H1 (cell line): ENCODE results near the gene MRPL50. TPM values are rescaled to one million over a fixed set of nuclear protein-coding genes. Genes with fewer than 3 reads are reported as not detected.

Source experiments
- CTCF ChIA-PET: fragments of 300-600 bp; sonication (Branson Sonifier 250); formaldehyde crosslinking; loops from one replicate; lab custom pipeline; 2021; ENCODE audit not compliant: partially characterized antibody; lab: Charles Lee
- POLR2A ChIA-PET: fragments of 300-600 bp; sonication (Branson Sonifier 250); formaldehyde crosslinking; loops from one replicate; lab custom pipeline; 2021; ENCODE audit warnings: inconsistent platforms; ENCODE audit not compliant: partially characterized antibody; lab: Charles Lee
- DNase-seq, 2 experiments: peaks; one replicate each; pipeline versions ENCODE4 v3.0.0 to v3.0.0-alpha.2; 2010 to 2022; ENCODE audit warnings: low spot score in 2 of 2, low read depth in 1 of 2, mixed read lengths in 1 of 2
- FAIRE-seq: peaks from 2 replicates; lab custom pipeline; 2011; peaks lifted over from hg19 to GRCh38; lab: Jason Lieb, UNC
- H2AFZ ChIP-seq: 2 replicates; pipeline ENCODE4 v1.8.1; 2012; ENCODE audit warnings: low read length, inconsistent platforms
- H2AK5ac ChIP-seq: 2 replicates; pipeline ENCODE4 v1.6.1; 2013; ENCODE audit warnings: low read depth, low read length
- H2BK120ac ChIP-seq: replicated peaks from 2 replicates; pipeline ENCODE3; 2013; ENCODE audit warnings: low read depth, low read length, inconsistent platforms
- H2BK12ac ChIP-seq: 2 replicates; pipeline ENCODE4 v1.6.1; 2013; ENCODE audit warnings: low read depth, low read length
- H2BK15ac ChIP-seq: 2 replicates; pipeline ENCODE4 v1.6.1; 2013; ENCODE audit warnings: low read length
- H2BK20ac ChIP-seq: 2 replicates; pipeline ENCODE4 v1.6.1; 2013; ENCODE audit warnings: low read length
- H2BK5ac ChIP-seq: 2 replicates; pipeline ENCODE4 v1.6.1; 2013; ENCODE audit warnings: low read depth, low read length
- H3K14ac ChIP-seq: 2 replicates; pipeline ENCODE4 v1.6.1; 2013; ENCODE audit warnings: inconsistent platforms; ENCODE audit not compliant: insufficient read length
- H3K18ac ChIP-seq: 2 replicates; pipeline ENCODE4 v1.6.1; 2013; ENCODE audit warnings: low read length; ENCODE audit errors: extremely low read depth
- H3K23ac ChIP-seq: 2 replicates; pipeline ENCODE4 v1.6.1; 2013; ENCODE audit warnings: inconsistent platforms; ENCODE audit not compliant: insufficient read length
- H3K23me2 ChIP-seq: 2 replicates; pipeline ENCODE4 v1.6.1; 2013; ENCODE audit warnings: low read depth, low read length
- H3K27ac ChIP-seq: 2 replicates; pipeline ENCODE4 v1.6.1; 2011; ENCODE audit warnings: low read depth, low read length, inconsistent platforms
- H3K27me3 ChIP-seq, 4 experiments: replicated peaks in 1 of 4; 1 replicate in 1 of 4; 2 replicates in 3 of 4; pipeline versions ENCODE4 v1.6.1 to v1.8.1; 2011 to 2013; ENCODE audit warnings: low read length in 3 of 4, mild to moderate bottlenecking in 3 of 4, inconsistent platforms in 2 of 4, mixed read lengths in 2 of 4, moderate library complexity in 1 of 4; ENCODE audit not compliant: control insufficient read depth in 3 of 4, insufficient read depth in 3 of 4; ENCODE audit errors: extremely low read depth in 1 of 4
- H3K36me3 ChIP-seq, 4 experiments: 2 replicates each; pipeline versions ENCODE4 v1.6.1 to v1.8.1; 2011 to 2013; ENCODE audit warnings: mild to moderate bottlenecking in 4 of 4, low read length in 3 of 4, moderate library complexity in 2 of 4, control low read depth in 1 of 4, inconsistent platforms in 1 of 4; ENCODE audit not compliant: insufficient read depth in 4 of 4, control insufficient read depth in 2 of 4
- H3K4ac ChIP-seq: replicated peaks from 2 replicates; pipeline ENCODE3; 2013; ENCODE audit warnings: low read length, low read depth, mixed read lengths, inconsistent platforms; ENCODE audit not compliant: insufficient read length
- H3K4me1 ChIP-seq, 4 experiments: replicated peaks in 1 of 4; 1 replicate in 1 of 4; 2 replicates in 3 of 4; pipeline versions ENCODE4 v1.6.1 to v1.8.1; 2011 to 2013; ENCODE audit warnings: low read length in 3 of 4, inconsistent platforms in 2 of 4, mixed read lengths in 1 of 4; ENCODE audit not compliant: insufficient read depth in 4 of 4, control insufficient read depth in 3 of 4
- H3K4me2 ChIP-seq, 2 experiments: 2 replicates each; pipeline versions ENCODE4 v1.6.1 to v1.8.1; 2011 to 2013; ENCODE audit warnings: low read depth in 2 of 2, low read length in 2 of 2, control low read depth in 1 of 2, inconsistent platforms in 1 of 2, mild to moderate bottlenecking in 1 of 2; ENCODE audit not compliant: insufficient read depth in 1 of 2
- H3K4me3 ChIP-seq, 4 experiments: fragments of 200-600, 300-600 bp in 1 of 4; sonication (generic), shearing (Covaris generic), sonication (Bioruptor Twin) in 1 of 4; 2 replicates each; pipeline versions ENCODE4 v1.5.1 to v1.8.1; 2011 to 2016; ENCODE audit warnings: low read length in 4 of 4, low read depth in 3 of 4, control low read depth in 2 of 4, inconsistent platforms in 2 of 4, mild to moderate bottlenecking in 2 of 4, mixed read lengths in 1 of 4, moderate library complexity in 1 of 4; ENCODE audit not compliant: insufficient read depth in 2 of 4; ENCODE audit errors: extremely low read depth in 1 of 4
- H3K56ac ChIP-seq: replicated peaks from 2 replicates; pipeline ENCODE3; 2013; ENCODE audit warnings: low read depth, mild to moderate bottlenecking, mixed read lengths, low read length, inconsistent platforms; ENCODE audit not compliant: insufficient read length
- H3K79me1 ChIP-seq: 2 replicates; pipeline ENCODE4 v1.6.1; 2013; ENCODE audit warnings: low read depth, low read length, control low read depth
- H3K79me2 ChIP-seq, 2 experiments: 2 replicates each; pipeline versions ENCODE4 v1.6.1 to v1.8.1; 2012 to 2013; ENCODE audit warnings: low read length in 2 of 2, mild to moderate bottlenecking in 2 of 2, inconsistent platforms in 1 of 2; ENCODE audit not compliant: insufficient read depth in 2 of 2, control insufficient read depth in 1 of 2
- H3K9ac ChIP-seq, 4 experiments: replicated peaks in 1 of 4; 1 replicate in 1 of 4; 2 replicates in 3 of 4; pipeline versions ENCODE4 v1.6.1 to v1.8.1; 2011 to 2013; ENCODE audit warnings: low read depth in 3 of 4, low read length in 3 of 4, control low read depth in 2 of 4, mild to moderate bottlenecking in 2 of 4, moderate library complexity in 2 of 4, inconsistent platforms in 1 of 4; ENCODE audit errors: extremely low read depth in 1 of 4
- H3K9me3 ChIP-seq, 2 experiments: 2 replicates each; pipeline versions ENCODE4 v1.6.1 to v1.8.1; 2012 to 2013; ENCODE audit warnings: mild to moderate bottlenecking in 2 of 2, moderate library complexity in 2 of 2, control low read depth in 1 of 2, inconsistent platforms in 1 of 2, low read depth in 1 of 2, low read length in 1 of 2, mixed read lengths in 1 of 2; ENCODE audit not compliant: insufficient read depth in 2 of 2
- H4K20me1 ChIP-seq, 2 experiments: replicated peaks in 1 of 2; 2 replicates each; pipeline versions ENCODE3 to v1.8.1; 2011 to 2013; ENCODE audit warnings: inconsistent platforms in 2 of 2, low read length in 2 of 2, mild to moderate bottlenecking in 1 of 2; ENCODE audit not compliant: insufficient read depth in 2 of 2, control insufficient read depth in 1 of 2
- H4K5ac ChIP-seq: 2 replicates; pipeline ENCODE4 v1.6.1; 2013; ENCODE audit warnings: low read length, low read depth, mixed read lengths, inconsistent platforms; ENCODE audit not compliant: insufficient read length
- H4K8ac ChIP-seq: 2 replicates; pipeline ENCODE4 v1.8.0; 2013; ENCODE audit warnings: mild to moderate bottlenecking, moderate library complexity, low read length, inconsistent platforms; ENCODE audit not compliant: insufficient read depth; ENCODE audit errors: extremely low read depth
- H4K91ac ChIP-seq: replicated peaks from 2 replicates; pipeline ENCODE3; 2013; ENCODE audit warnings: low read length, mixed read lengths, inconsistent platforms; ENCODE audit not compliant: insufficient read length
- CBX8 ChIP-seq: fragments of 300-800, 300-1000 bp; sonication (generic); IDR thresholded peaks from 2 replicates; pipeline ENCODE4 v1.7.1; 2016; ENCODE audit warnings: low read depth, low read length, borderline replicate concordance
- CREB1 ChIP-seq: IDR thresholded peaks from 2 replicates; pipeline ENCODE4 v1.6.1; 2012; ENCODE audit warnings: inconsistent platforms
- POLR2AphosphoS5 ChIP-seq: IDR thresholded peaks from 2 replicates; pipeline ENCODE4 v1.6.1; 2011; ENCODE audit warnings: low read depth, low read length
- RAD21 ChIP-seq, 2 experiments: IDR thresholded peaks in 1 of 2; conservative IDR thresholded peaks in 1 of 2; 2 replicates each; pipeline ENCODE4 v1.6.1; 2011; ENCODE audit warnings: low read depth in 2 of 2, low read length in 2 of 2, improper control_type of control experiment in 1 of 2, inconsistent platforms in 1 of 2, mild to moderate bottlenecking in 1 of 2, moderate library complexity in 1 of 2
- RBBP5 ChIP-seq: IDR thresholded peaks from 2 replicates; pipeline ENCODE4 v1.7.1; 2012; ENCODE audit warnings: low read depth, mild to moderate bottlenecking, inconsistent platforms, low read length, moderate library complexity, borderline replicate concordance
- TCF12 ChIP-seq: IDR thresholded peaks from 2 replicates; pipeline ENCODE4 v1.6.1; 2011; ENCODE audit warnings: low read depth, mild to moderate bottlenecking, low read length
- whole genome bisulfite sequencing, 2 experiments: shearing (Covaris generic) in 1 of 2; methylation state at CpG; one replicate each; pipeline versions ENCODE4 v1.1.6 to v1.1.7; 2013 to 2015; ENCODE audit warnings: low lambda C conversion rate in 2 of 2, mixed read lengths in 2 of 2, inconsistent platforms in 1 of 2, low coverage in 1 of 2, missing lambda C conversion rate in 1 of 2; ENCODE audit not compliant: insufficient replicate concordance in 2 of 2, insufficient coverage in 1 of 2, insufficient read length in 1 of 2; ENCODE audit errors: extremely low coverage in 1 of 2, missing lambda C conversion rate in 1 of 2; 5-methylcytosine and 5-hydroxymethylcytosine counted together
- polyA plus RNA-seq, 7 experiments: library from polyadenylated mRNA; depleted of rRNA in 3 of 7; stranded (reverse) in 5 of 7; unstranded in 2 of 7; fragments of >200 nt in 5 of 7; fragments of 200-250 nt in 2 of 7; gene quantifications; 1 replicate in 5 of 7; 2 replicates in 1 of 7; 4 replicates in 1 of 7; pipeline versions ENCODE4 v1.2.1 to v1.2.3, GENCODE V29; 2011 to 2013; ENCODE audit warnings: missing spikeins in 2 of 7, mixed read lengths in 2 of 7
- total RNA-seq: library from RNA; stranded (reverse); fragmentation: NEBNext Ultra II Directional; extraction: Animal tissue kit (Norgen Biotek cat#: 25700); gene quantifications from 2 replicates; pipeline ENCODE4 v1.2.1, GENCODE V29; 2021

The MRPL50 gene
- total and polyA plus RNA-seq, 2 of the 8 experiments (the other 6 are each of a cell fraction or from before 2014, with no cell fraction given), result 17.8 to 25.1 TPM

GRCh38 chr9:101433229-101433628 is 34.8 kb upstream of the MRPL50 start:
- WGBS, 2 experiments, result 84% methylated on average over 3 of the region's 3 CpGs; no CpG with 5 or more reads in 1 of the 2 experiments
- POLR2A ChIA-PET, result no interaction called here

More at GRCh38 chr9:101433229-101433628, 34.8 kb upstream of the MRPL50 start:
- H2BK120ac ChIP-seq, result no peak overlapping the region
- H2BK20ac ChIP-seq, result no peak overlapping the region
- DNase-seq, result no peak
- H3K56ac ChIP-seq, result no peak overlapping the region
- no peak overlapping the region for H4K91ac ChIP-seq
- TF ChIP-seq CBX8 (no peak), POLR2AphosphoS5 (no peak), RAD21 (IDR thresholded peaks at IDR 0.05 in 1 of 2, conservative IDR thresholded peaks at IDR 0.05 in 1 of 2; ENCODE audit: low read depth in 2 of 2, low read length in 2 of 2) (no peak), CREB1 (no peak), RBBP5 (no peak), TCF12 (no peak)
- H4K20me1 ChIP-seq, result no peaks in the 10 kb centered on the region
- H2BK15ac ChIP-seq, result no peak overlapping the region
- FAIRE-seq, result no peak
- H2AK5ac ChIP-seq, result no peak overlapping the region
- no peak overlapping the region for H3K27ac ChIP-seq
- H2BK5ac ChIP-seq, result no peak overlapping the region
- no peak overlapping the region for H3K23ac ChIP-seq
- no peak overlapping the region for H4K8ac ChIP-seq
- H3K4me1 ChIP-seq, result no peaks in the 10 kb centered on the region
- no peaks in the 10 kb centered on the region for H3K36me3 ChIP-seq
- no peak overlapping the region for H3K4me3 ChIP-seq
- no peak overlapping the region for H3K14ac ChIP-seq
- H2AFZ ChIP-seq, result no peak overlapping the region
- no peak overlapping the region for H3K9ac ChIP-seq
- CTCF ChIA-PET, result interaction anchor here (0.6 to 1.7 kb wide), 2 partner anchors 13 to 16 kb away, joined by 3 to 12 read pairs; no protein-coding TSS in a partner anchor
- no peaks in the 10 kb centered on the region for H3K9me3 ChIP-seq
- no peak overlapping the region for H3K4ac ChIP-seq
- no peak overlapping the region for H3K4me2 ChIP-seq
- no peaks in the 10 kb centered on the region for H3K27me3 ChIP-seq
- H2BK12ac ChIP-seq, result no peak overlapping the region
- H3K18ac ChIP-seq, result no peak overlapping the region
- no peak overlapping the region for H4K5ac ChIP-seq
- H3K79me2 ChIP-seq, result no peaks in the 10 kb centered on the region
- H3K23me2 ChIP-seq, result no peaks in the 10 kb centered on the region
- no peaks in the 10 kb centered on the region for H3K79me1 ChIP-seq
